Gastroesophageal sphincter (tissue), 4 donors: ENCODE measurements around the gene CPA4. TPM values are rescaled to one million over a fixed set of nuclear protein-coding genes. Genes with fewer than 3 reads are reported as not detected.

Experiments used
- ATAC-seq: fragments of 150-250 bp; one replicate; pipeline ENCODE4 v1.9.1; 2016; ENCODE audit warnings: mild to moderate bottlenecking, moderate library complexity
- H3K27ac ChIP-seq, 4 donors: fragments of 200-600 bp; sonication (generic) in 3 of 4; 1 replicate in 3 of 4; 2 replicates in 1 of 4; pipeline ENCODE4 v1.5.1; 2016 to 2019
- H3K27me3 ChIP-seq: fragments of 200-600 bp; sonication (generic); one replicate; pipeline ENCODE4 v1.5.1; 2019
- H3K36me3 ChIP-seq, 2 donors: fragments of 200-600 bp; sonication (generic); one replicate each; pipeline ENCODE4 v1.5.1; 2019; ENCODE audit warnings: control low read depth in 1 of 2
- H3K4me1 ChIP-seq, 3 donors: fragments of 200-600 bp; sonication (generic); 1 replicate in 2 of 3; 2 replicates in 1 of 3; pipeline ENCODE4 v1.5.1; 2016 to 2019; ENCODE audit warnings: control low read depth in 2 of 3
- H3K4me3 ChIP-seq, 2 donors: fragments of 200-600 bp; sonication (generic); one replicate each; pipeline ENCODE4 v1.5.1; 2019; ENCODE audit warnings: mild to moderate bottlenecking in 1 of 2, moderate library complexity in 1 of 2
- H3K9me3 ChIP-seq, 3 donors: fragments of 200-600 bp; sonication (generic); one replicate each; pipeline ENCODE4 v1.5.1; 2017 to 2019; ENCODE audit warnings: control low read depth in 2 of 3
- EP300 ChIP-seq: sonication (generic); formaldehyde crosslinking; IDR thresholded peaks from one replicate; pipeline ENCODE4 v1.6.1; 2017; ENCODE audit warnings: antibody characterized with exemption, mild to moderate bottlenecking
- POLR2A ChIP-seq, 2 donors: fragments of 450-650 bp; IDR thresholded peaks; one replicate each; pipeline ENCODE4 v1.6.1; 2017; ENCODE audit warnings: antibody characterized with exemption in 2 of 2, mild to moderate bottlenecking in 2 of 2, moderate library complexity in 1 of 2
- POLR2AphosphoS5 ChIP-seq: sonication (generic); formaldehyde crosslinking; IDR thresholded peaks from one replicate; pipeline ENCODE4 v1.6.1; 2017; ENCODE audit warnings: antibody characterized with exemption
- WGBS, 2 donors: methylation state at CpG; one replicate each; pipeline ENCODE4 v1.1.5; 2018; ENCODE audit warnings: low coverage in 1 of 2; 5-methylcytosine and 5-hydroxymethylcytosine counted together
- total RNA-seq, 4 donors: library from RNA; depleted of rRNA; stranded (reverse); fragments of >200 nt; gene quantifications; one replicate each; pipeline ENCODE4 v1.1.0, GENCODE V29; 2016
- TF ChIP-seq, protein P1 (sequence below), 4 experiments: fragments of 200-600 bp in 2 of 4; fragments of 450-650 bp in 2 of 4; sonication (generic) in 1 of 4; IDR thresholded peaks; one replicate each; pipeline ENCODE4 v1.5.1; 2017 to 2019; ENCODE audit warnings: antibody characterized with exemption in 4 of 4, mild to moderate bottlenecking in 2 of 4, moderate library complexity in 2 of 4

The CPA4 gene
- total RNA-seq, 4 donors from 2014 or later, result 0.93 TPM; not detected in 3

DNA sequence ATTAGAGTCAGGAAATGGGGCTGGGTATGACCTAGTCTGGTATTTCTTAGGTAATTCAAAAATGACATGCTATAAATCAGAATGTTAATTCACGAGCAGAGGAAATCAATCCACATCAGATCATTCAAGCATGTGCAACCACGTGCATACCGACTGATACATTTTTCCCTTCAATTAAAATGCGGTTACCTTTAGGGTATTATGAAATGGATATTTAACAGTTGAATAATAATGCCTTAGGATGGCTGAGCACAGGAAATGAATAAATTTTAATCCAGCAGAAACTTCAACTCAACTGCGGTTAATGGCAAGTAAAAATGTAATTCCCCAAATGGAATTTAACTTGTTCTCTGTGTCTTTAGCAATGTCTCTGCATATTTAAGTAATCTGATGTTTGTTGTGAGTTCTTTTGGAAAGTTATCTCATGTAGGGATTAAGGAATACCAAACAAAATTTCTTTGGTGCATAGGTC, 17.1 kb upstream of the CPA4 start:
- Histone ChIP-seq H3K9me3 (no peaks in the 10 kb centered on the region), H3K27ac (no peak overlapping the region), H3K27me3 (no peaks in the 10 kb centered on the region), H3K36me3 (no peaks in the 10 kb centered on the region), H3K4me3 (no peak overlapping the region), H3K4me1 (peaks cover 0 to 23% (median 7%) of the 10 kb centered on the region in 3 donors)
- ATAC-seq, result no peak
- TF ChIP-seq POLR2A (IDR thresholded peaks at IDR 0.05), result no peak
- no peak for TF ChIP-seq EP300
- TF ChIP-seq, protein P1, sequence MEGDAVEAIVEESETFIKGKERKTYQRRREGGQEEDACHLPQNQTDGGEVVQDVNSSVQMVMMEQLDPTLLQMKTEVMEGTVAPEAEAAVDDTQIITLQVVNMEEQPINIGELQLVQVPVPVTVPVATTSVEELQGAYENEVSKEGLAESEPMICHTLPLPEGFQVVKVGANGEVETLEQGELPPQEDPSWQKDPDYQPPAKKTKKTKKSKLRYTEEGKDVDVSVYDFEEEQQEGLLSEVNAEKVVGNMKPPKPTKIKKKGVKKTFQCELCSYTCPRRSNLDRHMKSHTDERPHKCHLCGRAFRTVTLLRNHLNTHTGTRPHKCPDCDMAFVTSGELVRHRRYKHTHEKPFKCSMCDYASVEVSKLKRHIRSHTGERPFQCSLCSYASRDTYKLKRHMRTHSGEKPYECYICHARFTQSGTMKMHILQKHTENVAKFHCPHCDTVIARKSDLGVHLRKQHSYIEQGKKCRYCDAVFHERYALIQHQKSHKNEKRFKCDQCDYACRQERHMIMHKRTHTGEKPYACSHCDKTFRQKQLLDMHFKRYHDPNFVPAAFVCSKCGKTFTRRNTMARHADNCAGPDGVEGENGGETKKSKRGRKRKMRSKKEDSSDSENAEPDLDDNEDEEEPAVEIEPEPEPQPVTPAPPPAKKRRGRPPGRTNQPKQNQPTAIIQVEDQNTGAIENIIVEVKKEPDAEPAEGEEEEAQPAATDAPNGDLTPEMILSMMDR (IDR thresholded peaks at IDR 0.05), result no peak
- TF ChIP-seq POLR2AphosphoS5, result no peak
- 69 to 77% methylated on average over 5 of the region's 5 CpGs for WGBS, 2 donors

DNA sequence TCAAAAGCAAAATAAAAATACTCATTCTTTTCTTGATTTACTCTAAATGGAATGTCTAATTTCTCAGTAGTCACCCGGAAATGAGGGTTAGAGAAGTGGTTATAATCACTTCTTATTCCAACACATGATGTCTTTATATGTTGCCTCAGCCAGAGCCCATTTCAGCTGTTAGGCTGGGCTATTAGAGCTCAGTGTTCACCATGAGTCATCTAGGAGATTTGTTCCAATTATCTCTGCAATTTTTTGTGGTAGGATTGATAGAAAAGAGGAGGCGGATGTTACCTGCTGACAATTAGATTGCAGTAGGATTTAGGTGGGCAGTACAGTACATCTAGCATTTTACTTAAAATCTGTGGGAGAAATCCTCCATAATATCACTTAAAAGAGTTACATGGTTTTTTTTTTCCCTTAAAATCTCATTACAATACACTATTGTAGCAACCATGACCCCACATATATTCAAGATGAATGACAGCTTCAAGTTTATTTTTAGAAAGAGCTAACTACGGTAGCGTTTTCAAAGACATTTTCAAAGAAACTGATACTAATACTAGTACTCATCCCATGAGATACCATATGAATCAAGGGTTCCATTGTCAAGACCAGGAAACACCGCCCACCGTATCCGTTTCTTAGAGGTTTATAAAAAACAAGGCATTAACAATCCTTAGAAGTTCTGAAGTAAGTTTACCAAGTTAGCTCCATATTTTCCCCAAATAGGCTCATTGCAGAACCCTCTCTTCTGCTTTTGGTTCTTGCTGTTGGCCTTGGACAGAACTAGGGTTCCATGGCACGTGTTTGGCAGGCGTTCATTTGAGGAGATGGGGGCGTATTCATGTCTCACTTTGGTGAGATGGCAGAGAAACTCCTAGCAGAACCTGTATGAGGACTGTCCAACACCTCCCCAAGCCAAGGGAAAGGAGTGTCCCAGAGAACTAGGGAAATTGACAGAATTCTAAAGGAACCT, 15.9 kb upstream of the CPA4 start:
- 70 to 73% methylated on average over 9 to 10 of the region's 10 CpGs for WGBS, 2 donors
- H3K36me3 ChIP-seq, result no peaks in the 10 kb centered on the region
- H3K4me1 ChIP-seq, result peaks cover 0 to 23% (median 7%) of the 10 kb centered on the region in 3 donors
- H3K27ac ChIP-seq, result no peak overlapping the region
- H3K4me3 ChIP-seq, result no peak overlapping the region
- no peaks in the 10 kb centered on the region for H3K9me3 ChIP-seq
- H3K27me3 ChIP-seq, result no peaks in the 10 kb centered on the region
- ATAC-seq, result no peak
- no peak for TF ChIP-seq EP300
- TF ChIP-seq, protein P1 (IDR thresholded peaks at IDR 0.05), result no peak

DNA sequence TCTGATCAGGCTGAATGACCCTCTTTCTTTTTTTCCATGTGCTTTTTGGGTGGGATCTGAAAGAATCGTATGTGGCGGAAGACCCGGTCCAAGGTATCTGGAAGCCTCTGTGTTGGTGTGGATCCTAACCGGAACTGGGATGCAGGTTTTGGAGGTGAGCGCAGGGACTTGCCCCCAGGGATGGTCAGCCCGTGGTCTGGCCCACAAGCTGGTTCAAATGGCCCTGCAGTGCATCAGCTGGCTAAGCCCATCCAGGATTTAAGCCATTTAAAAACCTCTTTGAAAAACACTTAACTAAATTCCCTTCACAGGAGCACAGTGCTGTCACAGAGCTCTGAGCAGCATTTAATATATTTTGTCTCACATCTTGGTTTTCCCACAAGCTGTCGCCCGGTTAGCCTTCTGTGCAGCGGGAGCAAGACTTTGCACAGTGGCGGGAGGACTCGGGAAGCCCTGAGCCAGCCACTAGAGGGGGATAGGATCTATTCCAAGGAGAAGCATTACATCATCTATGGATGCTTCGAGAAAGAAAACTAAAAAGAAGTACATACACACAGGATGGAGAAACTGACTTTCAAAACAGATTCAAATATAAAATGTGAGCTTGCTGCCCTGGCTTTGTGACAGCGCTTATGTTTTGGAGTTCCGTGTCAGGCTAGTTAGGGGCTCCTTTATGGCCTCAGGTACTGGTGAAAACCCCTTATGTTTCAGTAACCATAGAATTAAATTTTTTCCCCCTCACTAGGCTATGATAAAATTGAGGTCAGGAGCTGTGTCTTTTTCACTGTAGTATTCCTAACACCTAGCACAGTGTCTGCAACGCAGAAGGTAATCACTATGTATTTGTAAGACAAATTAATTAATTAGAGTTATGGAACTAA, 15.0 kb upstream of the CPA4 start:
- Histone ChIP-seq H3K4me1 (peaks cover 0 to 16% (median 5%) of the 10 kb centered on the region in 3 donors), H3K27ac (no peak overlapping the region), H3K27me3 (no peaks in the 10 kb centered on the region), H3K9me3 (no peaks in the 10 kb centered on the region), H3K4me3 (no peak overlapping the region), H3K36me3 (no peaks in the 10 kb centered on the region)
- WGBS, 2 donors, result 41 to 47% methylated on average over 5 to 13 of the region's 15 CpGs
- TF ChIP-seq EP300 (no peak), POLR2AphosphoS5 (no peak), POLR2A (IDR thresholded peaks at IDR 0.05) (no peak)
- TF ChIP-seq, protein P1 (IDR thresholded peaks at IDR 0.05), result peak; percentile 29 to 77 (median 52)
- peak; percentile 74 for ATAC-seq

DNA sequence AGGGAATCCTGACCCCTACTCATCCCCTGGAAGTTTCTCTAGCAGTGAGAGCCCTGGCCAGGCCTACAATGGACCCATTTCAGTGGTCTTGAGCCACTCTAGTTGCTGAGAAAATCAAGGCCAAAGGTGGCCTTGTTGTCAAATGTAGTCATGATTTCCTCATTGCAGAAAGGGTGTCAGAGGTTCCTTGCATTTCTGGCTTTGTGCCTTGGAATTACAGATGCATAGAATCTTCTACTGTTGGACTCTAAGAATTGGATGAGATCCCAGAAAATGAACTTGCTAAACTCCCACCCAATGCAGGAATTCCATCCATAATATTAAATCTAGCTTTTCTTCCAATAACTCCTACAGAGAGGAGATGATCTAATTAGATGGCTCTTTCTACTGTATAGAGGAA, 14.1 kb upstream of the CPA4 start:
- H3K27me3 ChIP-seq, result no peaks in the 10 kb centered on the region
- TF ChIP-seq, protein P1 (IDR thresholded peaks at IDR 0.05), result no peak
- no peak for TF ChIP-seq POLR2A (IDR thresholded peaks at IDR 0.05)
- no peak for TF ChIP-seq EP300
- no peak for TF ChIP-seq POLR2AphosphoS5
- ATAC-seq, result no peak
- H3K4me1 ChIP-seq, result peaks cover 0 to 7% (median 0%) of the 10 kb centered on the region in 3 donors
- no peaks in the 10 kb centered on the region for H3K9me3 ChIP-seq
- H3K4me3 ChIP-seq, result no peak overlapping the region
- no peak overlapping the region for H3K27ac ChIP-seq
- no peaks in the 10 kb centered on the region for H3K36me3 ChIP-seq
